Caco-2 (cell line): Measurements from ENCODE around the gene FOXS1. TPM values are rescaled to one million over a fixed set of nuclear protein-coding genes. Genes with fewer than 3 reads are reported as not detected.
"Not testable (repeated sequence)": the region's sequence is repeated elsewhere in the genome, so short reads cannot be mapped to it uniquely, and the experiment has no call there.

Experiments used
- BruUV-seq: library from RNA; stranded (reverse); fragments of 400-500 nt; replicated peaks from 2 replicates; lab custom pipeline; 2021; lab: Mats Ljungman, UMichigan
- CTCF ChIA-PET: fragments of 300-600 bp; sonication (Branson Sonifier 250); formaldehyde crosslinking; loops from one replicate; lab custom pipeline; 2022; ENCODE audit warnings: antibody characterized with exemption; lab: Charles Lee
- POLR2A ChIA-PET: fragments of 300-600 bp; sonication (Branson Sonifier 250); formaldehyde crosslinking; loops from one replicate; lab custom pipeline; 2022; ENCODE audit warnings: antibody characterized with exemption; lab: Charles Lee
- DNase-seq, 2 experiments: peaks; one replicate each; pipeline versions ENCODE4 v3.0.0 to v3.0.0-alpha.2; 2020 to 2022
- H3K27me3 ChIP-seq: replicated peaks from 2 replicates; pipeline ENCODE4 v1.6.0; 2011; ENCODE audit warnings: low read length; ENCODE audit not compliant: control insufficient read depth, insufficient read depth
- H3K36me3 ChIP-seq: 2 replicates; pipeline ENCODE4 v1.5.1; 2011; ENCODE audit warnings: low read length; ENCODE audit not compliant: control insufficient read depth, insufficient read depth
- H3K4me1 ChIP-seq: fragments of 250-450 bp; sonication (Bioruptor Pico); 2 replicates; pipeline ENCODE4 v1.5.1; 2020; ENCODE audit warnings: mild to moderate bottlenecking
- H3K4me3 ChIP-seq: 2 replicates; pipeline ENCODE4 v1.5.1; 2011; ENCODE audit warnings: low read depth, mild to moderate bottlenecking, control low read depth, low read length
- H3K9me3 ChIP-seq: fragments of 250-450 bp; sonication (Bioruptor Pico); 2 replicates; pipeline ENCODE4 v1.5.1; 2020; ENCODE audit warnings: mild to moderate bottlenecking, moderate library complexity
- H3K27ac Mint-ChIP-seq: one replicate; pipeline ENCODE4 v1.8.0; 2022; ENCODE audit warnings: mixed read lengths; ENCODE audit not compliant: unreplicated experiment
- H3K27me3 Mint-ChIP-seq: one replicate; pipeline ENCODE4 v1.8.0; 2022; ENCODE audit warnings: mixed read lengths; ENCODE audit not compliant: insufficient read depth, unreplicated experiment
- H3K36me3 Mint-ChIP-seq: one replicate; pipeline ENCODE4 v1.8.0; 2022; ENCODE audit warnings: mild to moderate bottlenecking, mixed read lengths; ENCODE audit not compliant: insufficient read depth, unreplicated experiment
- H3K4me1 Mint-ChIP-seq: one replicate; pipeline ENCODE4 v1.8.0; 2022; ENCODE audit warnings: low read depth, mixed read lengths; ENCODE audit not compliant: unreplicated experiment
- H3K4me3 Mint-ChIP-seq: one replicate; pipeline ENCODE4 v1.8.0; 2022; ENCODE audit warnings: mild to moderate bottlenecking, moderate library complexity, mixed read lengths; ENCODE audit not compliant: unreplicated experiment
- H3K9me3 Mint-ChIP-seq: one replicate; pipeline ENCODE4 v1.8.0; 2022; ENCODE audit warnings: mixed read lengths; ENCODE audit not compliant: unreplicated experiment
- intact Hi-C: fragments of 100-400 bp; cut with micrococcal nuclease; formaldehyde crosslinking; loops from one replicate; pipeline ENCODE4 v1.10.0; 2022; ENCODE audit not compliant: unreplicated experiment
- total RNA-seq: library from RNA; stranded (reverse); gene quantifications from 2 replicates; pipeline ENCODE4 v1.2.3, GENCODE V29; 2022
- TF ChIP-seq, protein P1 (sequence below), 2 experiments: fragments of 200-600 bp in 1 of 2; IDR thresholded peaks; 1 replicate in 1 of 2; 2 replicates in 1 of 2; pipeline versions ENCODE4 v1.5.1 to v1.8.0; 2011 to 2022; ENCODE audit warnings: antibody characterized with exemption in 1 of 2, control low read depth in 1 of 2, inconsistent platforms in 1 of 2, low read depth in 1 of 2, low read length in 1 of 2, mild to moderate bottlenecking in 1 of 2, moderate library complexity in 1 of 2; ENCODE audit not compliant: insufficient read depth in 1 of 2, severe bottlenecking in 1 of 2, unreplicated experiment in 1 of 2

Gene FOXS1
- total RNA-seq, 1 experiment from 2014 or later = not detected

- Mint-ChIP-seq H3K27ac (no peak overlapping the region), H3K4me3 (no peak overlapping the region), H3K9me3 (no peaks in the 10 kb centered on the region), H3K27me3 (no peaks in the 10 kb centered on the region), H3K36me3 (no peaks in the 10 kb centered on the region), H3K4me1 (peaks cover 4% of the 10 kb centered on the region)
- TF ChIP-seq, protein P1, sequence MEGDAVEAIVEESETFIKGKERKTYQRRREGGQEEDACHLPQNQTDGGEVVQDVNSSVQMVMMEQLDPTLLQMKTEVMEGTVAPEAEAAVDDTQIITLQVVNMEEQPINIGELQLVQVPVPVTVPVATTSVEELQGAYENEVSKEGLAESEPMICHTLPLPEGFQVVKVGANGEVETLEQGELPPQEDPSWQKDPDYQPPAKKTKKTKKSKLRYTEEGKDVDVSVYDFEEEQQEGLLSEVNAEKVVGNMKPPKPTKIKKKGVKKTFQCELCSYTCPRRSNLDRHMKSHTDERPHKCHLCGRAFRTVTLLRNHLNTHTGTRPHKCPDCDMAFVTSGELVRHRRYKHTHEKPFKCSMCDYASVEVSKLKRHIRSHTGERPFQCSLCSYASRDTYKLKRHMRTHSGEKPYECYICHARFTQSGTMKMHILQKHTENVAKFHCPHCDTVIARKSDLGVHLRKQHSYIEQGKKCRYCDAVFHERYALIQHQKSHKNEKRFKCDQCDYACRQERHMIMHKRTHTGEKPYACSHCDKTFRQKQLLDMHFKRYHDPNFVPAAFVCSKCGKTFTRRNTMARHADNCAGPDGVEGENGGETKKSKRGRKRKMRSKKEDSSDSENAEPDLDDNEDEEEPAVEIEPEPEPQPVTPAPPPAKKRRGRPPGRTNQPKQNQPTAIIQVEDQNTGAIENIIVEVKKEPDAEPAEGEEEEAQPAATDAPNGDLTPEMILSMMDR (IDR thresholded peaks at IDR 0.05; ENCODE audit: insufficient read depth in 1 of 2, low read depth in 1 of 2, low read length in 1 of 2, severe bottlenecking in 1 of 2, unreplicated experiment in 1 of 2) = no peak
- H3K4me1 ChIP-seq = peaks cover 9% of the 10 kb centered on the region
- no peaks in the 10 kb centered on the region for H3K9me3 ChIP-seq
- H3K36me3 ChIP-seq = no peaks in the 10 kb centered on the region
- BruUV-seq = no TSS peak
- POLR2A ChIA-PET = no interaction called here
- H3K4me3 ChIP-seq = no peak overlapping the region
- no peaks in the 10 kb centered on the region for H3K27me3 ChIP-seq
- intact Hi-C loops = no loop called here
- CTCF ChIA-PET = interaction anchor here (1.3 to 3.7 kb wide), 2 partner anchors 16 to 121 kb away, joined by 4 to 11 read pairs; partner anchors contain the start of gene PDRG1
- no peak for DNase-seq
These were observed 14.2 kb downstream of the FOXS1 start for GRCh38 chr20:31831211-31831610.

DNA sequence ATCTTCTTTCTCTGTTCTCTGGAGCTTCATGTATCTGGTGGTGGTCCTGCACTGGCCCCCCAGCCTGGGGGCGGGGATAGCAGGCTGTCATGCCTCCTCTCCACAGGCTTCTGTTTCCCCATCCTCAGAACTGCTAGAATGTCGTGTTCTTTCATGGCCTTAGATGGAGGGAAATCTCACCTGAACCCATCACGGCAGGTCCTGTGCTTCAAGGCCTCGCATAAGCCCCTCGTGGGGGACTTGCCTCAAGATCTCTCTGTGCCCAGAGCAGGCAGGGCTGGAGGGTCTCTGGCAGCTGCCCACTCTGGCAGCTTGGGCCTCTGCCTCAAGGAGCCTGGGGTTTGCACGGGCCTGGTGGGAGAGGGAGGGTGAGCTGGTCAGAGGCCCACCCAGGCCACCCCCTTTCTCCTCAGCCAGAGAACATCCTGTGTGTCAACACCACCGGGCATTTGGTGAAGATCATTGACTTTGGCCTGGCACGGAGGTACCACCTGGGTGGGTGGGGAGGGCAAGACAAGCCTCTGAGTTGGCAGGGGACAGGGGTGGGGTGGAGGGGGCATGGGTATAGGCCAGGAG is 14.9 kb downstream of the FOXS1 start:
- H3K27me3 Mint-ChIP-seq = no peaks in the 10 kb centered on the region
- intact Hi-C loops = no loop called here
- H3K27ac Mint-ChIP-seq = no peak overlapping the region
- H3K36me3 Mint-ChIP-seq = no peaks in the 10 kb centered on the region
- H3K4me3 Mint-ChIP-seq = no peak overlapping the region
- ChIA-PET POLR2A (no interaction called here), CTCF (interaction anchor here (1.3 to 3.7 kb wide), 2 partner anchors 16 to 121 kb away, joined by 4 to 11 read pairs; partner anchors contain the start of gene PDRG1)
- TF ChIP-seq, protein P1 (IDR thresholded peaks at IDR 0.05; ENCODE audit: insufficient read depth in 1 of 2, low read depth in 1 of 2, low read length in 1 of 2, severe bottlenecking in 1 of 2, unreplicated experiment in 1 of 2) = no peak
- Histone ChIP-seq H3K4me3 (no peak overlapping the region), H3K4me1 (peaks cover 2% of the 10 kb centered on the region), H3K27me3 (no peaks in the 10 kb centered on the region), H3K36me3 (no peaks in the 10 kb centered on the region), H3K9me3 (no peaks in the 10 kb centered on the region)
- no peaks in the 10 kb centered on the region for H3K9me3 Mint-ChIP-seq
- BruUV-seq = no TSS peak
- H3K4me1 Mint-ChIP-seq = no peaks in the 10 kb centered on the region
- DNase-seq = no peak

- H3K4me1 ChIP-seq = no peaks in the 10 kb centered on the region
- ChIA-PET CTCF (interaction anchor here (3.7 kb wide), 1 partner anchor 17 kb away, joined by 11 read pairs; no protein-coding TSS in a partner anchor), POLR2A (no interaction called here)
- no peaks in the 10 kb centered on the region for H3K4me1 Mint-ChIP-seq
- no peak for DNase-seq
- no peak overlapping the region for H3K27ac Mint-ChIP-seq
- no TSS peak for BruUV-seq
- no peaks in the 10 kb centered on the region for H3K36me3 Mint-ChIP-seq
- H3K27me3 ChIP-seq = no peaks in the 10 kb centered on the region
- TF ChIP-seq, protein P1 (IDR thresholded peaks at IDR 0.05; ENCODE audit: insufficient read depth in 1 of 2, low read depth in 1 of 2, low read length in 1 of 2, severe bottlenecking in 1 of 2, unreplicated experiment in 1 of 2) = no peak
- no peaks in the 10 kb centered on the region for H3K9me3 Mint-ChIP-seq
- no peaks in the 10 kb centered on the region for H3K9me3 ChIP-seq
- H3K27me3 Mint-ChIP-seq = no peaks in the 10 kb centered on the region
- intact Hi-C loops = no loop called here
- no peak overlapping the region for H3K4me3 Mint-ChIP-seq
- no peaks in the 10 kb centered on the region for H3K36me3 ChIP-seq
- no peak overlapping the region for H3K4me3 ChIP-seq
These were observed 15.7 kb downstream of the FOXS1 start for GRCh38 chr20:31829731-31830130.

GRCh38 chr20:31828016-31828415 is 17.4 kb downstream of the FOXS1 start:
- H3K4me3 ChIP-seq, POLR2A ChIA-PET, intact Hi-C loops, H3K27me3 Mint-ChIP-seq, H3K9me3 Mint-ChIP-seq, DNase-seq, H3K4me1 ChIP-seq, H3K36me3 ChIP-seq, H3K4me3 Mint-ChIP-seq, H3K9me3 ChIP-seq, H3K4me1 Mint-ChIP-seq, BruUV-seq, H3K27ac Mint-ChIP-seq, H3K36me3 Mint-ChIP-seq, H3K27me3 ChIP-seq: not testable (repeated sequence)
- CTCF ChIA-PET = interaction anchor here (1.6 kb wide), 1 partner anchor 9 kb away, joined by 7 read pairs; no protein-coding TSS in a partner anchor
